T47D (cell line): ENCODE measurements around the gene CNPY3.
"Not testable (repeated sequence)": the region's sequence is repeated elsewhere in the genome, so short reads cannot be mapped to it uniquely, and the experiment has no call there.

Source experiments
- DNase-seq, 2 experiments: peaks; one replicate each; pipeline versions ENCODE4 v3.0.0 to v3.0.0-alpha.2; 2011 to 2012; ENCODE audit warnings: low read depth in 1 of 2, low spot score in 1 of 2
- JUND ChIP-seq: IDR thresholded peaks from 2 replicates; pipeline ENCODE4 v1.6.1; 2012; ENCODE audit warnings: low read depth
- in situ Hi-C: cut with HindIII; loops from 2 replicates; pipeline ENCODE4 v1.10.0; 2016; ENCODE audit warnings: low sequenced_read_pairs, low pct_unique_long_range_greater_than_20kb

Gene CNPY3

GRCh38 chr6:42899871-42900270 is 29.4 kb upstream of the CNPY3 start:
- no peak for TF ChIP-seq JUND
- in situ Hi-C loops, result no loop called here
- DNase-seq, result no peak

- peak in 1 of 2 experiments; percentile 89 for DNase-seq
- TF ChIP-seq JUND, result no peak
- in situ Hi-C loops, result no loop called here
Measured at GRCh38 chr6:42901538-42901957, 27.7 kb upstream of the CNPY3 start.

- in situ Hi-C loops, result not testable (repeated sequence)
Measured at GRCh38 chr6:42902429-42903263, 26.6 kb upstream of the CNPY3 start.

GRCh38 chr6:42904467-42904866 is 24.8 kb upstream of the CNPY3 start:
- in situ Hi-C loops, result no loop called here
- DNase-seq, result no peak
- no peak for TF ChIP-seq JUND

More at GRCh38 chr6:42902429-42903263, 26.6 kb upstream of the CNPY3 start:
- DNase-seq, result not testable (repeated sequence)

GRCh38 chr6:42907336-42907735 is 21.9 kb upstream of the CNPY3 start:
- TF ChIP-seq JUND, result no peak
- in situ Hi-C loops, result no loop called here
- DNase-seq, result no peak

- TF ChIP-seq JUND, result no peak
- in situ Hi-C loops, result no loop called here
- no peak for DNase-seq
Measured at GRCh38 chr6:42909835-42910234, 19.4 kb upstream of the CNPY3 start.

- DNase-seq, result no peak
- TF ChIP-seq JUND, result no peak
- in situ Hi-C loops, result no loop called here
Measured at GRCh38 chr6:42911171-42912021, 17.9 kb upstream of the CNPY3 start.

GRCh38 chr6:42914546-42914945 is 14.7 kb upstream of the CNPY3 start:
- in situ Hi-C loops, result no loop called here
- no peak for TF ChIP-seq JUND
- DNase-seq, result no peak

GRCh38 chr6:42915732-42916131 is 13.5 kb upstream of the CNPY3 start, which contains the start of gene PTCRA:
Gene PTCRA, plus strand, starts transcription at chr6:42916053. Its CDS starts 17 bp downstream, at chr6:42916070.
- no peak for DNase-seq
- TF ChIP-seq JUND, result no peak
- in situ Hi-C loops, result no loop called here

- in situ Hi-C loops, result no loop called here
- no peak for DNase-seq
- TF ChIP-seq JUND, result no peak
Measured at GRCh38 chr6:42916288-42916687, 13.0 kb upstream of the CNPY3 start.

GRCh38 chr6:42921801-42922200 is 7.5 kb upstream of the CNPY3 start:
- DNase-seq, result no peak
- in situ Hi-C loops, result no loop called here

GRCh38 chr6:42923666-42924065 is 5.6 kb upstream of the CNPY3 start:
- in situ Hi-C loops, result no loop called here
- no peak for TF ChIP-seq JUND
- DNase-seq, result no peak

More at GRCh38 chr6:42921801-42922200, 7.5 kb upstream of the CNPY3 start:
- TF ChIP-seq JUND, result no peak

- no peak for TF ChIP-seq JUND
- DNase-seq, result no peak
- in situ Hi-C loops, result no loop called here
Measured at GRCh38 chr6:42925248-42925857, 3.9 kb upstream of the CNPY3 start.
